PC-3 (cell line): ENCODE measurements around the gene ALOX15B. TPM values are rescaled to one million over a fixed set of nuclear protein-coding genes. Genes with fewer than 3 reads are reported as not detected.

Source experiments
- ATAC-seq: fragments of 200-7000 bp; cut with Tn5 transposase; 2 replicates; pipeline ENCODE4 v1.9.1; 2020; ENCODE audit warnings: mild to moderate bottlenecking, moderate library complexity
- BruUV-seq: library from RNA; stranded (reverse); fragments of 400-500 nt; replicated peaks from 2 replicates; lab custom pipeline; 2021; lab: Mats Ljungman, UMichigan
- CTCF ChIA-PET: fragments of 300-600 bp; sonication (Branson Sonifier 250); formaldehyde crosslinking; loops from one replicate; lab custom pipeline; 2022; ENCODE audit warnings: antibody characterized with exemption; lab: Charles Lee
- POLR2A ChIA-PET: fragments of 300-600 bp; sonication (Branson Sonifier 250); formaldehyde crosslinking; loops from one replicate; lab custom pipeline; 2022; ENCODE audit warnings: antibody characterized with exemption; ENCODE audit not compliant: unreplicated experiment; lab: Charles Lee
- DNase-seq: peaks from one replicate; pipeline ENCODE4 v3.0.0-alpha.2; 2015
- H2AFZ ChIP-seq: fragments of 300-600 bp; sonication (generic); 2 replicates; pipeline ENCODE4 v1.6.0; 2016; ENCODE audit warnings: antibody characterized with exemption, low read length
- H3F3A ChIP-seq: fragments of 300-600 bp; sonication (generic); one replicate; pipeline ENCODE4 v1.6.0; 2017; ENCODE audit warnings: antibody characterized with exemption, low read length, control low read depth, mild to moderate bottlenecking; ENCODE audit not compliant: unreplicated experiment
- H3K27ac ChIP-seq: fragments of 300-600 bp; sonication (generic); 2 replicates; pipeline ENCODE4 v1.5.1; 2016; ENCODE audit warnings: mild to moderate bottlenecking, low read length
- H3K27me3 ChIP-seq: fragments of 300-600 bp; sonication (generic); 2 replicates; pipeline ENCODE4 v1.6.1; 2016; ENCODE audit warnings: low read length, mixed read lengths
- H3K36me3 ChIP-seq: fragments of 300-600 bp; sonication (generic); 2 replicates; pipeline ENCODE4 v1.6.1; 2016; ENCODE audit warnings: low read depth, mixed run types, low read length, mixed read lengths
- H3K4me1 ChIP-seq: fragments of 300-600 bp; sonication (generic); 2 replicates; pipeline ENCODE4 v1.5.1; 2016; ENCODE audit warnings: low read length; ENCODE audit not compliant: insufficient read depth
- H3K4me2 ChIP-seq: fragments of 300-600 bp; sonication (generic); 2 replicates; pipeline ENCODE4 v1.6.0; 2016; ENCODE audit warnings: low read length
- H3K4me3 ChIP-seq: fragments of 300-600 bp; sonication (generic); 2 replicates; pipeline ENCODE4 v1.5.1; 2016; ENCODE audit warnings: mild to moderate bottlenecking, low read length, mixed read lengths
- H3K79me2 ChIP-seq: fragments of 300-600 bp; sonication (generic); 2 replicates; pipeline ENCODE4 v1.6.1; 2017; ENCODE audit warnings: low read length, mixed read lengths
- H3K9ac ChIP-seq: fragments of 300-600 bp; sonication (generic); 2 replicates; pipeline ENCODE4 v1.6.0; 2016; ENCODE audit warnings: mild to moderate bottlenecking, low read length
- H3K9me2 ChIP-seq: fragments of 300-600 bp; sonication (generic); replicated peaks from 2 replicates; pipeline ENCODE4 v1.6.1; 2016; ENCODE audit warnings: mixed run types, low read length, mixed read lengths
- H3K9me3 ChIP-seq: fragments of 300-600 bp; sonication (generic); 2 replicates; pipeline ENCODE4 v1.6.1; 2016; ENCODE audit warnings: low read length, mixed read lengths
- H4K20me1 ChIP-seq: fragments of 300-600 bp; sonication (generic); 2 replicates; pipeline ENCODE4 v1.6.1; 2016; ENCODE audit warnings: low read length, mixed read lengths
- EZH2 ChIP-seq: fragments of 300-600 bp; sonication (generic); IDR thresholded peaks from one replicate; pipeline ENCODE4 v1.6.1; 2017; ENCODE audit warnings: antibody characterized with exemption, mild to moderate bottlenecking, low read length; ENCODE audit not compliant: unreplicated experiment
- EZH2phosphoT487 ChIP-seq: fragments of 300-600 bp; sonication (generic); IDR thresholded peaks from 2 replicates; pipeline ENCODE4 v1.6.1; 2018; ENCODE audit warnings: mild to moderate bottlenecking, antibody characterized with exemption, low read length, borderline replicate concordance
- intact Hi-C: fragments of 100-400 bp; cut with micrococcal nuclease; formaldehyde crosslinking; loops from 2 replicates; pipeline ENCODE4 v1.9.0; 2023
- total RNA-seq: library from RNA; depleted of rRNA; stranded (reverse); fragments of >200 nt; gene quantifications from 2 replicates; pipeline ENCODE4 v1.2.3, GENCODE V29; 2014
- TF ChIP-seq, protein P1 (sequence below): fragments of 300-600 bp; sonication (generic); conservative IDR thresholded peaks from 2 replicates; pipeline ENCODE4 v1.5.1; 2017; ENCODE audit warnings: antibody characterized with exemption, low read depth, mild to moderate bottlenecking, low read length

ALOX15B gene
- total RNA-seq, 1 experiment from 2014 or later, result not detected

DNA sequence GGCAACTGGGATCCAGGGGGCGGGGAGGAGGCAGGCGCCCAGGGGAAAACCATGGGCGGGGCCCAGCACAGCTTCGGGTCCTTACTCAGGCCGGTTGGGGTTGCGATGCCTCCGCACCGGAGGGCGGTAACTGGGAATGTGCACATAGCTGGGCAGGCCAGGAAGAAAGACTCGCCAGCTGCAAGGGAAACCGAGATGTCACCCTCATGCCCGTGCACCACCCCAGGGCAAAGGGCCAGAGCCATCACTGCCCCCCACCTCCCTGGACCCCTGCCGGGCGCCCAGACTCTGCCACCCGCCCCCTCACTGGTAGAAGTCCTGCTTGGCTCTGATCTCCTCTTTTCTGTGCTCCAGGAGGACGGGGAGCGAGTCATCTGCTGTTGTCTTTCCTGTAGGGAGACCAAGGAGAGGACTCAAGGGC lies 42.0 kb downstream of the ALOX15B start:
- no peak overlapping the region for H2AFZ ChIP-seq
- CTCF ChIA-PET, result interaction anchor here (0.6 kb wide), 1 partner anchor 32 kb away, joined by 4 read pairs; no protein-coding TSS in a partner anchor
- TF ChIP-seq EZH2phosphoT487 (no peak), EZH2 (no peak)
- TF ChIP-seq, protein P1, sequence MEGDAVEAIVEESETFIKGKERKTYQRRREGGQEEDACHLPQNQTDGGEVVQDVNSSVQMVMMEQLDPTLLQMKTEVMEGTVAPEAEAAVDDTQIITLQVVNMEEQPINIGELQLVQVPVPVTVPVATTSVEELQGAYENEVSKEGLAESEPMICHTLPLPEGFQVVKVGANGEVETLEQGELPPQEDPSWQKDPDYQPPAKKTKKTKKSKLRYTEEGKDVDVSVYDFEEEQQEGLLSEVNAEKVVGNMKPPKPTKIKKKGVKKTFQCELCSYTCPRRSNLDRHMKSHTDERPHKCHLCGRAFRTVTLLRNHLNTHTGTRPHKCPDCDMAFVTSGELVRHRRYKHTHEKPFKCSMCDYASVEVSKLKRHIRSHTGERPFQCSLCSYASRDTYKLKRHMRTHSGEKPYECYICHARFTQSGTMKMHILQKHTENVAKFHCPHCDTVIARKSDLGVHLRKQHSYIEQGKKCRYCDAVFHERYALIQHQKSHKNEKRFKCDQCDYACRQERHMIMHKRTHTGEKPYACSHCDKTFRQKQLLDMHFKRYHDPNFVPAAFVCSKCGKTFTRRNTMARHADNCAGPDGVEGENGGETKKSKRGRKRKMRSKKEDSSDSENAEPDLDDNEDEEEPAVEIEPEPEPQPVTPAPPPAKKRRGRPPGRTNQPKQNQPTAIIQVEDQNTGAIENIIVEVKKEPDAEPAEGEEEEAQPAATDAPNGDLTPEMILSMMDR, result no peak

DNA sequence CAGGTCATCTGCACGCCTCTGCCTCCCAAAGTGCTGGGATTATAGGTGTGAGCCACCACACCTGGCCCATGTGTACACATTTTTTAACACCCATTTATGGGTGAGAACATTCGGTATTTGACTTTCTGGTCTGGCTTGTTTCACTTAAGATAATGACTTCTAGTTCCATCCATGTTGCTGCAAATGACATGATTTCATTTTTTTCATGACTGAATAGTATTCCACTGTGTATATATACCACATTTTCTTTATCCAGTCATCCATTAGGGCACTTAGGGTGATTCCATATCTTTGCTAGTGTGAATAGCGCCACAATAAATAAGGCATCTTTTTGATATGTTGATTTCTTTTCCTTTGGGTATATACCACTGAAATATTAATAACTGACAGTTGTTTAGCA lies 43.0 kb downstream of the ALOX15B start:
- H3K4me2 ChIP-seq, result no peak overlapping the region
- no peaks in the 10 kb centered on the region for H3K9me3 ChIP-seq
- H3K4me3 ChIP-seq, result no peak overlapping the region
- POLR2A ChIA-PET, result no interaction called here
- no peaks in the 10 kb centered on the region for H4K20me1 ChIP-seq
- ATAC-seq (no peak), DNase-seq (no peak)
- no peak overlapping the region for H3K9ac ChIP-seq
- H3K79me2 ChIP-seq, result no peaks in the 10 kb centered on the region
- H3K9me2 ChIP-seq, result no peaks in the 10 kb centered on the region
- intact Hi-C loops, result no loop called here
- H3K27ac ChIP-seq, result no peak overlapping the region
- CTCF ChIA-PET, result no interaction called here
- no peaks in the 10 kb centered on the region for H3K27me3 ChIP-seq
- no peaks in the 10 kb centered on the region for H3K36me3 ChIP-seq
- BruUV-seq, result no TSS peak
- TF ChIP-seq, protein P1, result no peak
- TF ChIP-seq EZH2phosphoT487 (no peak), EZH2 (no peak)
- H3K4me1 ChIP-seq, result peaks cover 5% of the 10 kb centered on the region; the same call in 1 of the 2 replicates
- H2AFZ ChIP-seq, result no peak overlapping the region
- H3F3A ChIP-seq, result no peaks in the 10 kb centered on the region

More for the DNA sequence above, 42.0 kb downstream of the ALOX15B start:
- DNase-seq (no peak), ATAC-seq (no peak)
- POLR2A ChIA-PET, result no interaction called here
- Histone ChIP-seq H3K4me1 (peaks cover 5% of the 10 kb centered on the region; the same call in 1 of the 2 replicates), H3K9ac (no peak overlapping the region), H3K4me3 (no peak overlapping the region), H4K20me1 (no peaks in the 10 kb centered on the region), H3K9me3 (no peaks in the 10 kb centered on the region), H3K4me2 (no peak overlapping the region), H3K36me3 (no peaks in the 10 kb centered on the region), H3F3A (no peaks in the 10 kb centered on the region), H3K79me2 (no peaks in the 10 kb centered on the region), H3K9me2 (no peaks in the 10 kb centered on the region), H3K27ac (no peak overlapping the region), H3K27me3 (no peaks in the 10 kb centered on the region)
- intact Hi-C loops, result no loop called here
- no TSS peak for BruUV-seq

DNA sequence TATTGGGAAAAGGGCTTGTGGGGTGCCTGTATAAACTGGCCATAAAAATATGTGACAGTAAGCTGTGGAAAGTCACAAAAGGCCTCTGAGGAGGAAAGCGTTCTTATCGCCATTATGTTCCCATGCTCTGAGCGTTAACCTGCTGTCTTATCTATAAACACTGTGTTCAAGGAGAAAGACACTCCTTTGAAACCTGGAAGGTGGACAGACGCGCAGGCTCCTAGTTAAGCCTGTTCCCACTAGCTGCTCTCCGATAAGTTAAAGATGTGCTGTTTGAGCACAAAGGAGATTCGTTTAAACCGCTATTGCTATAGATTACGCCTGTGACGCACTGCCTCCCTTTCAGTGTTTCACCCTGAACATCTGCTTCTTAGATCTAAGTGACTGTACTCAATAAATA lies 43.4 kb downstream of the ALOX15B start:
- ChIA-PET CTCF (no interaction called here), POLR2A (no interaction called here)
- Histone ChIP-seq H3K4me2 (no peak overlapping the region), H3F3A (no peaks in the 10 kb centered on the region), H3K4me1 (peaks cover 5% of the 10 kb centered on the region; the same call in 1 of the 2 replicates), H3K4me3 (no peak overlapping the region), H3K27me3 (no peaks in the 10 kb centered on the region), H3K27ac (no peak overlapping the region), H3K36me3 (no peaks in the 10 kb centered on the region), H4K20me1 (no peaks in the 10 kb centered on the region), H3K79me2 (no peaks in the 10 kb centered on the region), H2AFZ (no peak overlapping the region), H3K9me3 (no peaks in the 10 kb centered on the region), H3K9me2 (no peaks in the 10 kb centered on the region), H3K9ac (no peak overlapping the region)
- no TSS peak for BruUV-seq
- DNase-seq (no peak), ATAC-seq (no peak)
- no peak for TF ChIP-seq EZH2
- no peak for TF ChIP-seq EZH2phosphoT487
- TF ChIP-seq, protein P1, result no peak
- intact Hi-C loops, result no loop called here
